Prostate gland (tissue), 2 donors: ENCODE results near the gene UGCG.

Experiments used
- CTCF ChIP-seq, 4 experiments: fragments of 200-600 bp in 2 of 4; fragments of 450-650 bp in 2 of 4; sonication (generic) in 2 of 4; IDR thresholded peaks; 1 replicate in 3 of 4; 2 replicates in 1 of 4; pipeline ENCODE4 v1.5.1; 2016 to 2019; ENCODE audit warnings: antibody characterized with exemption in 4 of 4, mild to moderate bottlenecking in 2 of 4, moderate library complexity in 2 of 4
- POLR2A ChIP-seq: fragments of 450-650 bp; IDR thresholded peaks from one replicate; pipeline ENCODE4 v1.6.1; 2016; ENCODE audit warnings: antibody characterized with exemption, mild to moderate bottlenecking
- POLR2AphosphoS5 ChIP-seq: sonication (generic); formaldehyde crosslinking; IDR thresholded peaks from one replicate; pipeline ENCODE4 v1.6.1; 2017; ENCODE audit warnings: antibody characterized with exemption

- TF ChIP-seq CTCF (IDR thresholded peaks at IDR 0.05) (no peak), POLR2A (no peak), POLR2AphosphoS5 (no peak)
Measured at GRCh38 chr9:111900858-111901612, 4.4 kb downstream of the UGCG start.
